ENCODE results near the gene CHIT1. TPM values are rescaled to one million over a fixed set of nuclear protein-coding genes. Genes with fewer than 3 reads are reported as not detected.
A peak's percentile ranks its signal among the peaks of the same experiment; 100 is the strongest.

CHIT1 gene
- total RNA-seq, 1 experiment from 2014 or later: not detected

DNA sequence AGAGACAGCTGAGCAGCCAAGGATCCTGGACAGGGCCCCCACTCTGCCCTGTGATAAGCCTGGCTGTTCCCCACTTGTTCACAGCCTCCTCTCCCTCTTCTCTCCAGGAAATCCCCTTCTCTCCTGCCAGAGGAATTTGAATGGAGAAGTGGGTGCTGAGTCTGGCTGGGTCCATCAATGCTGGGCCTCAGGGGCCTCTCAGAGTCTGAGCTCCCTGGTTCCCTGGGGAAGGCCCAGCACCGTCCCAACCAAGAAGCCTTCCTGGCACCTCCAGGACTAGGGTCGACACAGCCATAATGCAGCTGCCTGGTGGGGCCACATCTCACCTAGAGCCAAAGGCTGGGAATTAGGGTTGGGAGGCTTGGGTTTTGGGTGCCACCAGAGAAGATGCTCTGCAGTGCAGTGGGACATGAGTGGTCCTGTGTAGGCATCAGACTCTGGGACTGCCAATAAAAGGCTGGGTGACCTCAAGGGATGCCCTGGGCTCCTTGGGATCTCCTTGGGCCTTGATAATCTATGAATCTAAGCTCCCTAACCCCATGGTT is 56.4 kb downstream of the CHIT1 start (continued):
- TF ChIP-seq, protein P1, sequence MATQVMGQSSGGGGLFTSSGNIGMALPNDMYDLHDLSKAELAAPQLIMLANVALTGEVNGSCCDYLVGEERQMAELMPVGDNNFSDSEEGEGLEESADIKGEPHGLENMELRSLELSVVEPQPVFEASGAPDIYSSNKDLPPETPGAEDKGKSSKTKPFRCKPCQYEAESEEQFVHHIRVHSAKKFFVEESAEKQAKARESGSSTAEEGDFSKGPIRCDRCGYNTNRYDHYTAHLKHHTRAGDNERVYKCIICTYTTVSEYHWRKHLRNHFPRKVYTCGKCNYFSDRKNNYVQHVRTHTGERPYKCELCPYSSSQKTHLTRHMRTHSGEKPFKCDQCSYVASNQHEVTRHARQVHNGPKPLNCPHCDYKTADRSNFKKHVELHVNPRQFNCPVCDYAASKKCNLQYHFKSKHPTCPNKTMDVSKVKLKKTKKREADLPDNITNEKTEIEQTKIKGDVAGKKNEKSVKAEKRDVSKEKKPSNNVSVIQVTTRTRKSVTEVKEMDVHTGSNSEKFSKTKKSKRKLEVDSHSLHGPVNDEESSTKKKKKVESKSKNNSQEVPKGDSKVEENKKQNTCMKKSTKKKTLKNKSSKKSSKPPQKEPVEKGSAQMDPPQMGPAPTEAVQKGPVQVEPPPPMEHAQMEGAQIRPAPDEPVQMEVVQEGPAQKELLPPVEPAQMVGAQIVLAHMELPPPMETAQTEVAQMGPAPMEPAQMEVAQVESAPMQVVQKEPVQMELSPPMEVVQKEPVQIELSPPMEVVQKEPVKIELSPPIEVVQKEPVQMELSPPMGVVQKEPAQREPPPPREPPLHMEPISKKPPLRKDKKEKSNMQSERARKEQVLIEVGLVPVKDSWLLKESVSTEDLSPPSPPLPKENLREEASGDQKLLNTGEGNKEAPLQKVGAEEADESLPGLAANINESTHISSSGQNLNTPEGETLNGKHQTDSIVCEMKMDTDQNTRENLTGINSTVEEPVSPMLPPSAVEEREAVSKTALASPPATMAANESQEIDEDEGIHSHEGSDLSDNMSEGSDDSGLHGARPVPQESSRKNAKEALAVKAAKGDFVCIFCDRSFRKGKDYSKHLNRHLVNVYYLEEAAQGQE (IDR thresholded peaks at IDR 0.05; ENCODE audit: low read depth): no peak

DNA sequence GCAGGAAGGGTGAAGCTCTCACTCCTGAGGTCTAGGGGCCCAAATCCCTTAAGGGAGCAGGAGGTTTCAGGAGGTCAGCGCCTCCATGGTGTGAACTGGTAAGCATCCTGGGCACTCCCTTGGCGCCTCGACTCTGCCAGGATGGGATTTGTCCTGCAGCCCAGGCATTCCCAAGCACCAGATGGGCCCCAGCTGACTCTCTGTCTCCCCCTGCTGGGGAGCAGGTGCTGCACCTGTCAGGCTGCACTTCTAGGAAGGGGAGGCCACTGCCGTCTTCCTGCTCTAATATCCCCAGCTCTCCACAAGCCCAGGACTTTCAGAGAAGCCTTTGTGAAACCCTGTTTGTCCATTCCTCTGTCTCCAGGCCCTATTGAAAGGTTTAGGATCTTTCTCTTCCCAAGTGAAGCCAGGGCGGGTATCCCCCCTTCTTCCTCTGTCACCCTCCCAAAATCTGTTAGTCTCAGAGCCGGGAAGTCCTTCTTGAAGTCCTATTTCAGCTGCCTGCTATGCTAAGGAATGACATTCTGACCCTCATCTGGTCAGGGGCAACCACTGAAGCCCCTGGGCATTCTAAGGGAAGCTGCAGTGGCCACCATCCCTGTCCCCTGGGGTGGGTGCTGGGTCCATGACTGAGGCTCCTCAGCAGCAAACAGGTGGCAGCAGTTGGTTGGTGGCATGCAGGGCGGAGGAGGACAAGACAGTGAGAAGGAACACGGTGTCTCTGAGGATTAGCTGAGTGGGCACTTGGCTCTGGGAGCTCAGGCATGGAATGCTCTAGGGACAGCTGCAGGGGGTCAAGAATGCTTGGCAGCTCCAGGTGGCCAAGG is 57.1 kb downstream of the CHIT1 start:
- Histone ChIP-seq H3K9me3 (ENCODE audit: control insufficient read depth in 1 of 2, insufficient read depth in 1 of 2, low read depth in 1 of 2, low read length in 2 of 2) (no peaks in the 10 kb centered on the region), H3K9me2 (ENCODE audit: insufficient read depth) (no peaks in the 10 kb centered on the region), H3K9ac (ENCODE audit: low read length) (no peak overlapping the region), H2AFZ (ENCODE audit: low read depth, low read length, poor library complexity, severe bottlenecking) (no peak overlapping the region), H3K27me3 (ENCODE audit: insufficient read depth, low read length) (no peaks in the 10 kb centered on the region), H3K4me2 (ENCODE audit: low read length) (peak overlapping the region; percentile 52), H3K79me2 (ENCODE audit: insufficient read depth, low read length) (no peaks in the 10 kb centered on the region), H4K20me1 (ENCODE audit: insufficient read depth) (no peaks in the 10 kb centered on the region), H3K4me1 (ENCODE audit: control insufficient read depth in 1 of 2, insufficient read depth in 2 of 2, low read length in 2 of 2) (peaks cover 18 to 67% of the 10 kb centered on the region in 2 experiments), H3K27ac (ENCODE audit: low read depth, low read length) (no peak overlapping the region), H3K36me3 (ENCODE audit: control insufficient read depth in 1 of 2, insufficient read depth in 2 of 2, low read length in 2 of 2) (no peaks in the 10 kb centered on the region), H3K4me3 (replicated peaks in 1 of 2; ENCODE audit: low read depth in 1 of 2, low read length in 2 of 2) (no peak overlapping the region)
- intact Hi-C loops (cut with micrococcal nuclease): loop anchor here (1.0 kb wide), 2 partner anchors 54 to 132 kb away; no protein-coding TSS in a partner anchor
- ChIA-PET POLR2A (no interaction called here), CTCF (interaction anchor here (0.7 to 4.3 kb wide), 19 partner anchors 8 to 139 kb away, joined by 3 to 43 read pairs (median 5); partner anchors contain the start of gene ADORA1), RAD21 (ENCODE audit: low non-redundant PET in 1 of 2, low total read pairs in 2 of 2, uncharacterized antibody in 2 of 2, unreplicated experiment in 2 of 2) (interaction anchor here (0.5 to 2.4 kb wide), 6 partner anchors 39 to 133 kb away, joined by 3 to 9 read pairs (median 5); no protein-coding TSS in a partner anchor)
- ATAC-seq (peak; percentile 87), DNase-seq (ENCODE audit: low read depth, low spot score) (no peak)
- TF ChIP-seq SIN3A (IDR thresholded peaks at IDR 0.05; ENCODE audit: low read depth) (no peak), RAD21 (IDR thresholded peaks at IDR 0.05; ENCODE audit: low read depth) (peak; percentile 78), ZFX (IDR thresholded peaks at IDR 0.05) (no peak), POLR2A (IDR thresholded peaks at IDR 0.05; ENCODE audit: borderline replicate concordance, extremely low read depth, insufficient read depth, insufficient read length) (no peak), TCF7L2 (IDR thresholded peaks at IDR 0.05; ENCODE audit: borderline replicate concordance, extremely low read depth, insufficient read depth, insufficient read length) (no peak), POLR2AphosphoS5 (IDR thresholded peaks at IDR 0.05; ENCODE audit: low read depth, low read length) (no peak), EGR1 (IDR thresholded peaks at IDR 0.05; ENCODE audit: low read depth) (no peak), EZH2 (IDR thresholded peaks at IDR 0.05) (no peak), ELF1 (IDR thresholded peaks at IDR 0.05; ENCODE audit: borderline replicate concordance, low read depth) (no peak)
- TF ChIP-seq, protein P2, sequence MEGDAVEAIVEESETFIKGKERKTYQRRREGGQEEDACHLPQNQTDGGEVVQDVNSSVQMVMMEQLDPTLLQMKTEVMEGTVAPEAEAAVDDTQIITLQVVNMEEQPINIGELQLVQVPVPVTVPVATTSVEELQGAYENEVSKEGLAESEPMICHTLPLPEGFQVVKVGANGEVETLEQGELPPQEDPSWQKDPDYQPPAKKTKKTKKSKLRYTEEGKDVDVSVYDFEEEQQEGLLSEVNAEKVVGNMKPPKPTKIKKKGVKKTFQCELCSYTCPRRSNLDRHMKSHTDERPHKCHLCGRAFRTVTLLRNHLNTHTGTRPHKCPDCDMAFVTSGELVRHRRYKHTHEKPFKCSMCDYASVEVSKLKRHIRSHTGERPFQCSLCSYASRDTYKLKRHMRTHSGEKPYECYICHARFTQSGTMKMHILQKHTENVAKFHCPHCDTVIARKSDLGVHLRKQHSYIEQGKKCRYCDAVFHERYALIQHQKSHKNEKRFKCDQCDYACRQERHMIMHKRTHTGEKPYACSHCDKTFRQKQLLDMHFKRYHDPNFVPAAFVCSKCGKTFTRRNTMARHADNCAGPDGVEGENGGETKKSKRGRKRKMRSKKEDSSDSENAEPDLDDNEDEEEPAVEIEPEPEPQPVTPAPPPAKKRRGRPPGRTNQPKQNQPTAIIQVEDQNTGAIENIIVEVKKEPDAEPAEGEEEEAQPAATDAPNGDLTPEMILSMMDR (IDR thresholded peaks at IDR 0.05 in 2 of 3, conservative IDR thresholded peaks at IDR 0.05 in 1 of 3; ENCODE audit: borderline replicate concordance in 1 of 3, insufficient read depth in 1 of 3, low read depth in 2 of 3, low read length in 2 of 3): peak; percentile 75 to 93 (median 84)
- no TSS peak for BruUV-seq (replicated peaks)

Data from HCT116 (cell line).